GM12878 (cell line): ENCODE results near the gene CNTNAP2. TPM values are rescaled to one million over a fixed set of nuclear protein-coding genes. Genes with fewer than 3 reads are reported as not detected.

Source experiments
- ATAC-seq: fragments of 200-7000 bp; cut with Tn5 transposase; 3 replicates; pipeline ENCODE4 v1.9.1; 2020; ENCODE audit warnings: mild to moderate bottlenecking, moderate library complexity
- BruUV-seq: library from RNA; stranded (reverse); fragments of 400-500 nt; replicated peaks from 2 replicates; lab custom pipeline; 2021; lab: Mats Ljungman, UMichigan
- CTCF ChIA-PET: fragments of 300-600 bp; sonication (Branson Sonifier 250); formaldehyde crosslinking; extraction: SDS; loops from one replicate; lab custom pipeline; 2021; ENCODE audit warnings: inconsistent platforms; lab: Yijun Ruan, JAX
- POLR2A ChIA-PET: fragments of 350-600 bp; formaldehyde crosslinking; extraction: SDS; loops from one replicate; lab custom pipeline; 2021; ENCODE audit warnings: inconsistent platforms; lab: Charles Lee
- RAD21 ChIA-PET: fragments of 300-600 bp; sonication (Branson Sonifier 250); formaldehyde crosslinking; loops from one replicate; lab custom pipeline; 2023; ENCODE audit warnings: antibody characterized with exemption; ENCODE audit not compliant: unreplicated experiment; lab: Charles Lee
- SMC1A ChIA-PET: fragments of 300-600 bp; sonication (Branson Sonifier 250); formaldehyde crosslinking; loops from one replicate; lab custom pipeline; 2023; ENCODE audit not compliant: unreplicated experiment, uncharacterized antibody; lab: Charles Lee
- DNase-seq: peaks from one replicate; pipeline ENCODE4 v3.0.0-alpha.2; 2011; ENCODE audit warnings: low read depth, low spot score
- FAIRE-seq: peaks from 3 replicates; lab custom pipeline; 2011; peaks lifted over from hg19 to GRCh38; lab: Jason Lieb, UNC
- H2AFZ ChIP-seq: 2 replicates; pipeline ENCODE4 v1.6.0; 2011; ENCODE audit warnings: low read depth, low read length, control low read depth; ENCODE audit not compliant: control insufficient read depth
- H3K27ac ChIP-seq: 2 replicates; pipeline ENCODE4 v1.5.1; 2011; ENCODE audit warnings: control low read depth; ENCODE audit not compliant: control insufficient read depth, insufficient read depth
- H3K27me3 ChIP-seq, 2 experiments: replicated peaks in 1 of 2; 2 replicates each; pipeline versions ENCODE4 v1.6.0 to v1.6.1; 2011; ENCODE audit warnings: low read length in 1 of 2; ENCODE audit not compliant: control insufficient read depth in 2 of 2, insufficient read depth in 2 of 2
- H3K36me3 ChIP-seq, 2 experiments: 2 replicates each; pipeline ENCODE4 v1.5.1; 2011; ENCODE audit warnings: low read length in 1 of 2; ENCODE audit not compliant: control insufficient read depth in 2 of 2, insufficient read depth in 2 of 2
- H3K4me1 ChIP-seq: 2 replicates; pipeline ENCODE4 v1.6.1; 2011; ENCODE audit warnings: mild to moderate bottlenecking, low read length, moderate library complexity, mixed read lengths; ENCODE audit not compliant: control insufficient read depth, insufficient read depth
- H3K4me2 ChIP-seq: 2 replicates; pipeline ENCODE4 v1.6.0; 2011; ENCODE audit warnings: control low read depth; ENCODE audit not compliant: control insufficient read depth, insufficient read depth
- H3K4me3 ChIP-seq: fragments of 200-600 bp; sonication (generic); 2 replicates; pipeline ENCODE4 v1.5.1; 2016
- H3K79me2 ChIP-seq: 2 replicates; pipeline ENCODE4 v1.6.0; 2011; ENCODE audit warnings: low read length; ENCODE audit not compliant: control insufficient read depth, insufficient read depth
- H3K9ac ChIP-seq: 2 replicates; pipeline ENCODE4 v1.8.0; 2011; ENCODE audit warnings: low read length, control low read depth, mixed read lengths; ENCODE audit not compliant: control insufficient read depth, insufficient read depth
- H3K9me3 ChIP-seq: replicated peaks from 3 replicates; pipeline ENCODE4 v1.5.1; 2011; ENCODE audit warnings: mild to moderate bottlenecking, low read length; ENCODE audit not compliant: control insufficient read depth, insufficient read depth
- H4K20me1 ChIP-seq: 2 replicates; pipeline ENCODE4 v1.6.0; 2011; ENCODE audit not compliant: control insufficient read depth, insufficient read depth
- HDAC2 ChIP-seq: fragments of 200-600 bp; sonication (generic); IDR thresholded peaks from 2 replicates; pipeline ENCODE4 v1.6.1; 2017
- KLF5 ChIP-seq: fragments of 450-650 bp; IDR thresholded peaks from 2 replicates; pipeline ENCODE4 v1.6.1; 2014; ENCODE audit warnings: mild to moderate bottlenecking; ENCODE audit not compliant: partially characterized antibody
- NR2C2 ChIP-seq: IDR thresholded peaks from 2 replicates; pipeline ENCODE4 v1.6.1; 2011; ENCODE audit warnings: borderline replicate concordance, low read depth; ENCODE audit not compliant: control insufficient read depth, insufficient read length
- PML ChIP-seq: IDR thresholded peaks from 2 replicates; pipeline ENCODE4 v1.6.1; 2012; ENCODE audit warnings: low read length, inconsistent platforms
- RB1 ChIP-seq: fragments of 450-650 bp; formaldehyde crosslinking; IDR thresholded peaks from 2 replicates; pipeline ENCODE4 v1.6.1; 2017; ENCODE audit warnings: mild to moderate bottlenecking, borderline replicate concordance
- TCF3 ChIP-seq: IDR thresholded peaks from 2 replicates; pipeline ENCODE4 v1.6.1; 2012; ENCODE audit warnings: low read depth, mild to moderate bottlenecking, low read length, borderline replicate concordance; ENCODE audit not compliant: insufficient read depth
- WGBS: methylation state at CpG from one replicate; pipeline ENCODE4 v1.1.6; 2016; ENCODE audit warnings: low lambda C conversion rate; ENCODE audit not compliant: insufficient replicate concordance, insufficient coverage; ENCODE audit errors: missing lambda C conversion rate; 5-methylcytosine and 5-hydroxymethylcytosine counted together
- in situ Hi-C: fragments of 300-500 bp; cut with MboI; formaldehyde crosslinking; loops from 9 replicates; pipeline ENCODE4 v1.14.3; 2018; ENCODE audit warnings: mixed read lengths
- intact Hi-C: fragments of 100-400 bp; cut with micrococcal nuclease; formaldehyde crosslinking; loops from one replicate; pipeline ENCODE4 v1.14.2; 2022; ENCODE audit not compliant: unreplicated experiment
- polyA plus RNA-seq, 11 experiments: library from polyadenylated mRNA; depleted of rRNA in 4 of 11; unstranded in 6 of 11; stranded (reverse) in 5 of 11; fragments of >200 nt; fragmentation: Nextera tagmentation in 4 of 11; fragmentation: Illumina TruSeq in 1 of 11; extraction: Ambion mirVana in 4 of 11; extraction: Trizol in 1 of 11; gene quantifications; 1 replicate in 1 of 11; 2 replicates in 10 of 11; pipeline versions ENCODE4 v1.2.1 to v1.2.3, GENCODE V29; 2011 to 2016; ENCODE audit warnings: inconsistent platforms in 2 of 11, missing spikeins in 2 of 11, low read depth in 1 of 11
- total RNA-seq, 4 experiments: library from RNA; depleted of rRNA in 3 of 4; stranded (reverse); fragments of >200 nt in 3 of 4; fragmentation: Illumina TruSeq in 1 of 4; extraction: Trizol in 1 of 4; gene quantifications; 2 replicates each; pipeline versions ENCODE4 v1.2.1 to v1.2.3, GENCODE V29; 2013 to 2021
- TF ChIP-seq, protein P1 (sequence below): fragments of 450-650 bp; formaldehyde crosslinking; IDR thresholded peaks from 2 replicates; pipeline ENCODE4 v1.4.0; 2020; ENCODE audit warnings: mild to moderate bottlenecking, moderate library complexity
- TF ChIP-seq, protein P2 (sequence below), 3 experiments: IDR thresholded peaks in 2 of 3; conservative IDR thresholded peaks in 1 of 3; 2 replicates each; pipeline ENCODE4 v1.5.1; 2011; ENCODE audit warnings: low read depth in 3 of 3, low read length in 3 of 3, mild to moderate bottlenecking in 3 of 3, control low read depth in 2 of 3, moderate library complexity in 2 of 3, inconsistent platforms in 1 of 3, mixed read lengths in 1 of 3; ENCODE audit not compliant: control insufficient read depth in 2 of 3, insufficient read depth in 1 of 3; ENCODE audit errors: extremely low read depth in 1 of 3
- TF ChIP-seq, protein P3 (sequence below): fragments of 450-650 bp; formaldehyde crosslinking; IDR thresholded peaks from 2 replicates; pipeline ENCODE4 v1.4.0; 2022; ENCODE audit warnings: mild to moderate bottlenecking, moderate library complexity
- TF ChIP-seq, protein P4 (sequence below): IDR thresholded peaks from 2 replicates; pipeline ENCODE4 v1.6.1; 2011; ENCODE audit warnings: low read depth, low read length, improper control_type of control experiment, borderline replicate concordance

Gene CNTNAP2
- total and polyA plus RNA-seq, 10 of the 15 experiments (the other 5 are each of a cell fraction or from before 2014, with no cell fraction given): 0.03 to 0.08 (median 0.03) TPM; not detected in 7

DNA sequence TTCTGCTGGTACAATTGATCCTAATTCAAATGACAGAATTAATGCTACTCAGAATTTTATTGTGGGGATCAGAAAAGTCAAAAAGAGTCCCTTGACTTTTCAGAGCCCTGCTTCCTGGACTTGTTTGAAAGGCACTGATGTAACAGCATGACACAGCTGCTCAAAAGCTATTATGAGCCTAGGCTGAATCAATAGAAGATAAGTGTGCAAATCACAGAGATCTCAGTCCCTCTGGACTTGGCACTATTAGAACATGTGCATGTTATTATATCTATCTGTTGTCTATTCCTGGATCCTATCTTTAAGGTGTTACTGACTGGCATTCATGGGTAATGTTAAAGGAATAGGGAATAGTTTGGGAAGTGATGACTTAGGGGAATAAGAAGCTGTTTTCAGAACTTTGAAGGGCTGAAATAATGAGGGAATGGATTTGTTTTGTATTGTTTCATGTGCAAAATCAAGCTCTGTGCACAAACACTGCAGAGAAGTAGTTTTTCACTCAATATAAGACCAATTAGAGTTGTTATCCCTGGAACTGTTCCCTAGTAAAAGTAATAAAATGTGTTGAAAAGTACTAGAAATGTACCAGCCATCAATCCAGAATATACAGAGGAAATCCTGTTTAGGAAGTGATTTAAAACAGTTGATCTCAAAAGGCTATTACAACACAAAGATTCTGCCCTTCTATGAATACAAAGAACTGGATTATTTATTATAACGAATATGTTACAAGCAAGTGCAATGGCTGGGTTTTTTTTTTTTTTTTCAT is 1659.1 kb downstream of the CNTNAP2 start:
- no peak overlapping the region for H3K9ac ChIP-seq
- no peaks in the 10 kb centered on the region for H4K20me1 ChIP-seq
- in situ Hi-C loops: no loop called here
- H3K9me3 ChIP-seq: no peaks in the 10 kb centered on the region
- no peak for DNase-seq
- H3K36me3 ChIP-seq: no peaks in the 10 kb centered on the region
- CTCF ChIA-PET: no interaction called here
- H3K27me3 ChIP-seq: no peaks in the 10 kb centered on the region
- no peak overlapping the region for H3K27ac ChIP-seq
- intact Hi-C loops: no loop called here
- SMC1A ChIA-PET: no interaction called here
- H3K4me3 ChIP-seq: no peak overlapping the region
- TF ChIP-seq HDAC2: no peak
- TF ChIP-seq RB1: no peak
- no peak for TF ChIP-seq KLF5
- TF ChIP-seq, protein P1, sequence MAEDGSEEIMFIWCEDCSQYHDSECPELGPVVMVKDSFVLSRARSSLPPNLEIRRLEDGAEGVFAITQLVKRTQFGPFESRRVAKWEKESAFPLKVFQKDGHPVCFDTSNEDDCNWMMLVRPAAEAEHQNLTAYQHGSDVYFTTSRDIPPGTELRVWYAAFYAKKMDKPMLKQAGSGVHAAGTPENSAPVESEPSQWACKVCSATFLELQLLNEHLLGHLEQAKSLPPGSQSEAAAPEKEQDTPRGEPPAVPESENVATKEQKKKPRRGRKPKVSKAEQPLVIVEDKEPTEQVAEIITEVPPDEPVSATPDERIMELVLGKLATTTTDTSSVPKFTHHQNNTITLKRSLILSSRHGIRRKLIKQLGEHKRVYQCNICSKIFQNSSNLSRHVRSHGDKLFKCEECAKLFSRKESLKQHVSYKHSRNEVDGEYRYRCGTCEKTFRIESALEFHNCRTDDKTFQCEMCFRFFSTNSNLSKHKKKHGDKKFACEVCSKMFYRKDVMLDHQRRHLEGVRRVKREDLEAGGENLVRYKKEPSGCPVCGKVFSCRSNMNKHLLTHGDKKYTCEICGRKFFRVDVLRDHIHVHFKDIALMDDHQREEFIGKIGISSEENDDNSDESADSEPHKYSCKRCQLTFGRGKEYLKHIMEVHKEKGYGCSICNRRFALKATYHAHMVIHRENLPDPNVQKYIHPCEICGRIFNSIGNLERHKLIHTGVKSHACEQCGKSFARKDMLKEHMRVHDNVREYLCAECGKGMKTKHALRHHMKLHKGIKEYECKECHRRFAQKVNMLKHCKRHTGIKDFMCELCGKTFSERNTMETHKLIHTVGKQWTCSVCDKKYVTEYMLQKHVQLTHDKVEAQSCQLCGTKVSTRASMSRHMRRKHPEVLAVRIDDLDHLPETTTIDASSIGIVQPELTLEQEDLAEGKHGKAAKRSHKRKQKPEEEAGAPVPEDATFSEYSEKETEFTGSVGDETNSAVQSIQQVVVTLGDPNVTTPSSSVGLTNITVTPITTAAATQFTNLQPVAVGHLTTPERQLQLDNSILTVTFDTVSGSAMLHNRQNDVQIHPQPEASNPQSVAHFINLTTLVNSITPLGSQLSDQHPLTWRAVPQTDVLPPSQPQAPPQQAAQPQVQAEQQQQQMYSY (CRISPR knock-in tag): no peak
- no peak for TF ChIP-seq NR2C2
- no peak for TF ChIP-seq PML
- no peak for TF ChIP-seq TCF3
- TF ChIP-seq, protein P2, sequence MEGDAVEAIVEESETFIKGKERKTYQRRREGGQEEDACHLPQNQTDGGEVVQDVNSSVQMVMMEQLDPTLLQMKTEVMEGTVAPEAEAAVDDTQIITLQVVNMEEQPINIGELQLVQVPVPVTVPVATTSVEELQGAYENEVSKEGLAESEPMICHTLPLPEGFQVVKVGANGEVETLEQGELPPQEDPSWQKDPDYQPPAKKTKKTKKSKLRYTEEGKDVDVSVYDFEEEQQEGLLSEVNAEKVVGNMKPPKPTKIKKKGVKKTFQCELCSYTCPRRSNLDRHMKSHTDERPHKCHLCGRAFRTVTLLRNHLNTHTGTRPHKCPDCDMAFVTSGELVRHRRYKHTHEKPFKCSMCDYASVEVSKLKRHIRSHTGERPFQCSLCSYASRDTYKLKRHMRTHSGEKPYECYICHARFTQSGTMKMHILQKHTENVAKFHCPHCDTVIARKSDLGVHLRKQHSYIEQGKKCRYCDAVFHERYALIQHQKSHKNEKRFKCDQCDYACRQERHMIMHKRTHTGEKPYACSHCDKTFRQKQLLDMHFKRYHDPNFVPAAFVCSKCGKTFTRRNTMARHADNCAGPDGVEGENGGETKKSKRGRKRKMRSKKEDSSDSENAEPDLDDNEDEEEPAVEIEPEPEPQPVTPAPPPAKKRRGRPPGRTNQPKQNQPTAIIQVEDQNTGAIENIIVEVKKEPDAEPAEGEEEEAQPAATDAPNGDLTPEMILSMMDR (IDR thresholded peaks at IDR 0.05 in 2 of 3, conservative IDR thresholded peaks at IDR 0.05 in 1 of 3; ENCODE audit: control insufficient read depth in 2 of 3, extremely low read depth in 1 of 3, insufficient read depth in 1 of 3, low read depth in 3 of 3, low read length in 3 of 3): no peak
- TF ChIP-seq, protein P3, sequence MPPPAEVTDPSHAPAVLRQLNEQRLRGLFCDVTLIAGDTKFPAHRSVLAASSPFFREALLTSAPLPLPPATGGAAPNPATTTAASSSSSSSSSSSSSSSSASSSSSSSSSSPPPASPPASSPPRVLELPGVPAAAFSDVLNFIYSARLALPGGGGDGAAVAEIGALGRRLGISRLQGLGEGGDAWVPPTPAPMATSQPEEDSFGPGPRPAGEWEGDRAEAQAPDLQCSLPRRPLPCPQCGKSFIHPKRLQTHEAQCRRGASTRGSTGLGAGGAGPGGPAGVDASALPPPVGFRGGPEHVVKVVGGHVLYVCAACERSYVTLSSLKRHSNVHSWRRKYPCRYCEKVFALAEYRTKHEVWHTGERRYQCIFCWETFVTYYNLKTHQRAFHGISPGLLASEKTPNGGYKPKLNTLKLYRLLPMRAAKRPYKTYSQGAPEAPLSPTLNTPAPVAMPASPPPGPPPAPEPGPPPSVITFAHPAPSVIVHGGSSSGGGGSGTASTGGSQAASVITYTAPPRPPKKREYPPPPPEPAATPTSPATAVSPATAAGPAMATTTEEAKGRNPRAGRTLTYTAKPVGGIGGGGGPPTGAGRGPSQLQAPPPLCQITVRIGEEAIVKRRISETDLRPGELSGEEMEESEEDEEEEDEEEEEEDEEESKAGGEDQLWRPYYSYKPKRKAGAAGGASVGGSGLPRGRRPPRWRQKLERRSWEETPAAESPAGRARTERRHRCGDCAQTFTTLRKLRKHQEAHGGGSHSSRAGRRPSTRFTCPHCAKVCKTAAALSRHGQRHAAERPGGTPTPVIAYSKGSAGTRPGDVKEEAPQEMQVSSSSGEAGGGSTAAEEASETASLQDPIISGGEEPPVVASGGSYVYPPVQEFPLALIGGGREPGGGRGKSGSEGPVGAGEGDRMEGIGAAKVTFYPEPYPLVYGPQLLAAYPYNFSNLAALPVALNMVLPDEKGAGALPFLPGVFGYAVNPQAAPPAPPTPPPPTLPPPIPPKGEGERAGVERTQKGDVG (CRISPR knock-in tag): no peak
- TF ChIP-seq, protein P4, sequence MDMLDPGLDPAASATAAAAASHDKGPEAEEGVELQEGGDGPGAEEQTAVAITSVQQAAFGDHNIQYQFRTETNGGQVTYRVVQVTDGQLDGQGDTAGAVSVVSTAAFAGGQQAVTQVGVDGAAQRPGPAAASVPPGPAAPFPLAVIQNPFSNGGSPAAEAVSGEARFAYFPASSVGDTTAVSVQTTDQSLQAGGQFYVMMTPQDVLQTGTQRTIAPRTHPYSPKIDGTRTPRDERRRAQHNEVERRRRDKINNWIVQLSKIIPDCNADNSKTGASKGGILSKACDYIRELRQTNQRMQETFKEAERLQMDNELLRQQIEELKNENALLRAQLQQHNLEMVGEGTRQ: no peak
- TF ChIP-seq, all 136 proteins: peak for 0
- ChIA-PET RAD21 (no interaction called here), POLR2A (no interaction called here)
- H3K4me2 ChIP-seq: no peak overlapping the region
- no TSS peak for BruUV-seq
- H2AFZ ChIP-seq: no peak overlapping the region
- H3K4me1 ChIP-seq: no peaks in the 10 kb centered on the region
- ATAC-seq: no peak
- no peak for FAIRE-seq
- WGBS: 0% methylated on average over 1 of the region's 1 CpG
- H3K79me2 ChIP-seq: no peaks in the 10 kb centered on the region
